22Rv1 (cell line): ENCODE measurements around the gene PLA2G4D.

ENCODE experiments used
- ZFX ChIP-seq: fragments of 450-650 bp; IDR thresholded peaks from 2 replicates; pipeline ENCODE4 v1.6.1; 2017; ENCODE audit warnings: antibody characterized with exemption, borderline replicate concordance
- TF ChIP-seq, protein P1 (sequence below): fragments of 450-650 bp; IDR thresholded peaks from 2 replicates; pipeline ENCODE4 v1.5.1; 2017; ENCODE audit warnings: mild to moderate bottlenecking

DNA sequence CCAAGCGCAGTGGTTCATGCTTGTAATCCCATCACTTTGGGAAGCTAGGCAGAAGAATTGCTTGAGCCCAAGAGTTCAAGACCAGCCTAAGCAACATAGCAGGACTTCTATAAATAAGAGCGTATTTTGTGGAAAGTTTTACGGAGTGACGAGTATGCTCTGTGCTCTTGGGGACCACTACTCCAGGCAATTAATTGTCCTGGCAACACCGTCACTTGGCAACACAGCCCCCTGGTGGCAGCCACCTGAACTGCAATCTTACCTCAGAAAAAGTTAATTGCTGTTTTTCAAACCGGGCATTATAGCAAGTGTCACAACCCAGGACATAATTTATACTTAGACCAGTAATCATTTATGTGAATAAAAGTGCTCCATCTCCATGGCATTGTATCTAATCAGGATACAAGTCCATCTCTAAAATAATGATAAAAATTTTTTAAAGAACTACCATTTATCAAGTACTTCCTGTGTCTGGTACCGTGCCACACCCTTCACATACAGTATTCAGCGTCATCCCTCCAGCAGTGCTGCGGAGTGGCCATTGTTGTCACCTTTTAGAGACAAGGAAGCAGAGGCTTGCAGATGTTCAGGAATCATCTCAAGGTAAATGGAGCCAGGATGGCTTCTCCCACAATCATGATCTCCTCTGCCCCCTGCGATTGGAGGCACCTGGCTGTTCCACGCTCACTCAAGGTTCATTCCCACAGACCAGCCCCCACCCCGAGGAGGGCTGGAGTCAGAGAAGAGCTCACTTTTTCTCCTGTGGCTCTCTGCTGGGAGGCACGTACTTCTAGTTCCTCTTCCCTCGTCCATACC is 34.5 kb downstream of the PLA2G4D start:
- TF ChIP-seq, protein P1, sequence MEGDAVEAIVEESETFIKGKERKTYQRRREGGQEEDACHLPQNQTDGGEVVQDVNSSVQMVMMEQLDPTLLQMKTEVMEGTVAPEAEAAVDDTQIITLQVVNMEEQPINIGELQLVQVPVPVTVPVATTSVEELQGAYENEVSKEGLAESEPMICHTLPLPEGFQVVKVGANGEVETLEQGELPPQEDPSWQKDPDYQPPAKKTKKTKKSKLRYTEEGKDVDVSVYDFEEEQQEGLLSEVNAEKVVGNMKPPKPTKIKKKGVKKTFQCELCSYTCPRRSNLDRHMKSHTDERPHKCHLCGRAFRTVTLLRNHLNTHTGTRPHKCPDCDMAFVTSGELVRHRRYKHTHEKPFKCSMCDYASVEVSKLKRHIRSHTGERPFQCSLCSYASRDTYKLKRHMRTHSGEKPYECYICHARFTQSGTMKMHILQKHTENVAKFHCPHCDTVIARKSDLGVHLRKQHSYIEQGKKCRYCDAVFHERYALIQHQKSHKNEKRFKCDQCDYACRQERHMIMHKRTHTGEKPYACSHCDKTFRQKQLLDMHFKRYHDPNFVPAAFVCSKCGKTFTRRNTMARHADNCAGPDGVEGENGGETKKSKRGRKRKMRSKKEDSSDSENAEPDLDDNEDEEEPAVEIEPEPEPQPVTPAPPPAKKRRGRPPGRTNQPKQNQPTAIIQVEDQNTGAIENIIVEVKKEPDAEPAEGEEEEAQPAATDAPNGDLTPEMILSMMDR = peak; percentile 96
- TF ChIP-seq ZFX = no peak
